Ectodermal cell (in vitro differentiated cells): ENCODE data around the gene CGREF1.
"Not testable (repeated sequence)": the region's sequence is repeated elsewhere in the genome, so short reads cannot be mapped to it uniquely, and the experiment has no call there.

ENCODE experiments used
- H3K27ac ChIP-seq: 2 replicates; pipeline ENCODE4 v1.7.0; 2013; ENCODE audit warnings: mild to moderate bottlenecking, low read depth, low read length; ENCODE audit not compliant: insufficient read depth, poor library complexity, severe bottlenecking
- H3K27me3 ChIP-seq: 2 replicates; pipeline ENCODE4 v1.7.0; 2013; ENCODE audit warnings: mild to moderate bottlenecking, low read length; ENCODE audit not compliant: insufficient read depth, control insufficient read depth, poor library complexity, severe bottlenecking
- H3K36me3 ChIP-seq: one replicate; pipeline ENCODE4 v1.7.0; 2013; ENCODE audit warnings: low read length; ENCODE audit not compliant: control insufficient read depth, insufficient read depth
- H3K4me1 ChIP-seq: one replicate; pipeline ENCODE4 v1.7.0; 2013; ENCODE audit warnings: low read length; ENCODE audit not compliant: control insufficient read depth, insufficient read depth
- H3K4me3 ChIP-seq: 2 replicates; pipeline ENCODE4 v1.7.0; 2013; ENCODE audit warnings: low read depth, low read length, control low read depth; ENCODE audit not compliant: insufficient read depth
- H3K9me3 ChIP-seq: 2 replicates; pipeline ENCODE4 v1.7.0; 2013; ENCODE audit warnings: mild to moderate bottlenecking, low read length, moderate library complexity; ENCODE audit not compliant: control insufficient read depth
- WGBS, 2 experiments: methylation state at CpG; one replicate each; pipeline ENCODE4 v1.1.7; 2013; ENCODE audit warnings: missing lambda C conversion rate in 2 of 2; 5-methylcytosine and 5-hydroxymethylcytosine counted together

The CGREF1 gene

DNA sequence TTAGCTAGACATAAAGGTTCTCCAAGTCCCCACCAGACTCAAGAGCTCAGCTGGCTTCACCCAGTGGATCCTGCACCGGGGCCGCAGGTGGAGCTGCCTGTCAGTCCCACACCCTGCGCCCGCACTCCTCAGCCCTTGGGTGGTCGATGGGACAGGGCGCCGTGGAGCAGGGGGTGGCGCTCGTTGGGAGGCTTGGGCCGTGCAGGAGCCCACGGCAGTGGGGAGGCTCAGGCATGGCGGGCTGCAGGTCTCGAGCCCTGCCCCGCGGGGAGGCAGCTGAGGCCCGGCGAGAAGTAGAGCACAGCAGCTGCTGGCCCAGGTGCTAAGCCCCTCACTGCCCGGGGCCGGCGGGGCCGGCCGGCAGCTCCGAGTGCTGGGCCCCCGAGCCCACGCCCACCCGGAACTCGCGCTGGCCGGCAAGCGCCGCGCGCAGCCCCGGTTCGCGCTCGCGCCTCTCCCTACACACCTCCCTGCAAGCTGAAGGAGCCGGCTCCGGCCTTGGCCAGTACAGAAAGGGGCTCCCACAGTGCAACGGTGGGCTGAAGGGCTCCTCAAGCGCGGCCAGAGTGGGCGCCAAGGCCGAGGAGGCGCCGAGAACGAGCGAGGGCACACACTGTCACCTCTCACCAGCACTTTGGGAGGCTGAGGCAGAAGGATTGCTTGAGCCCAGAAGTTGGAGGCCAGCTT is 7.4 kb downstream of the CGREF1 start:
- 95 to 96% methylated on average over 49 of the region's 49 CpGs for WGBS, 2 experiments
- not testable (repeated sequence) for H3K27ac ChIP-seq, H3K4me1 ChIP-seq, H3K36me3 ChIP-seq, H3K9me3 ChIP-seq, H3K27me3 ChIP-seq, H3K4me3 ChIP-seq

DNA sequence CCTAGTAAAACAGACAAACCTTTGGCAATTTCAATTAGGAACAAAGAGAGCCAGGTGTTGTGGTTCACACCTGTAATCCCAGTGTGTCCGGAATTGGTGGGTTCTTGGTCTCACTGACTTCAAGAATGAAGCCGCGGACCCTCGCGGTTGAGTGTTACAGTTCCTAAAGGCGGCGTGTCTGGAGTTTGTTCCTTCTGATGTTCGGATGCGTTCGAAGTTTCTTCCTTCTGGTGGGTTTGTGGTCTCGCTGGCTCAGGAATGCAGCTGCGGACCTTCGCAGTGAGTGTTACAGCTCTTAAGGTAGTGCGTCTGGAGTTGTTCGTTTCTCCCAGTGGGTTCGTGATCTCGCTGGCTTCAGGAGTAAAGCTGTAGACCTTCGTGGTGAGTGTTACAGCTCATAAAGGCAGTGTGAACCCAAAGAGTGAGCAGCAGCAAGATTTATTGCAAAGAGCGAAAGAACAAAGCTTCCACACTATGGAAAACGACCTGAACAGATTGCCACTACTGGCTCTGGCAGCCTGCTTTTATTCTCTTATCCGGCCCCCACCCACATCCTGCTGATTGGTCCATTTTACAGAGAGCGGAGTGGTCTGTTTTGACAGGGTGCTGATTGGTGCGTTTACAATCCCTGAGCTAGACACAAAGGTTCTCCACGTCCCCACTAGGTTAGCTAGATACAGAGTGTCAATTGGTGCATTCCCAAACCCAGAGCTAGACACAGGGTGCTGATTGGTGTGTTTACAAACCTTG is 8.2 kb downstream of the CGREF1 start:
- not testable (repeated sequence) for H3K9me3 ChIP-seq
- 92 to 93% methylated on average over 24 of the region's 24 CpGs for WGBS, 2 experiments

DNA sequence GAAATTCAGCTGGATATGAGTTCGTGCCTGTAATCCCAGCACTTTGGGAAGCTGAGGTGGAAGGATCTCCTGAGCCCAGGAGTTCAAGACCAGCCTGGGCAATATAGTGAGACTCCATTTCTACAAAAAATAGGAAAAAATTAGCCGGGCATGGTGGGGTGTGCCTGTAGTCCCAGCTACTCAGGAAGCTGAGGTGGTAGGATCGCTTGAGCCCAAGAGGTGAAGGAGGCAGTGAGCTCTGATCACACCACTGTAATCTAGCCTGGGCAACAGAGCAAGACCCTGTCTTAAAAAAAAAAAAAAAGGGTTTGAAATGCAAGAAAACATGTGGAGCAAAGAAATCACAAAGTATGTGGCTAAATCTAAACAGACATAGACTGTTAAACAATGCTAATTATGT is 9.8 kb downstream of the CGREF1 start:
- H3K4me3 ChIP-seq = no peak overlapping the region
- H3K9me3 ChIP-seq = no peaks in the 10 kb centered on the region
- no peak overlapping the region for H3K27ac ChIP-seq
- no peaks in the 10 kb centered on the region for H3K4me1 ChIP-seq
- H3K27me3 ChIP-seq = no peaks in the 10 kb centered on the region
- H3K36me3 ChIP-seq = no peaks in the 10 kb centered on the region
- WGBS, 2 experiments = 89 to 96% methylated on average over 3 of the region's 3 CpGs

More for the DNA sequence above, 8.2 kb downstream of the CGREF1 start:
- H3K4me3 ChIP-seq, H3K27me3 ChIP-seq, H3K4me1 ChIP-seq, H3K27ac ChIP-seq, H3K36me3 ChIP-seq: not testable (repeated sequence)

DNA sequence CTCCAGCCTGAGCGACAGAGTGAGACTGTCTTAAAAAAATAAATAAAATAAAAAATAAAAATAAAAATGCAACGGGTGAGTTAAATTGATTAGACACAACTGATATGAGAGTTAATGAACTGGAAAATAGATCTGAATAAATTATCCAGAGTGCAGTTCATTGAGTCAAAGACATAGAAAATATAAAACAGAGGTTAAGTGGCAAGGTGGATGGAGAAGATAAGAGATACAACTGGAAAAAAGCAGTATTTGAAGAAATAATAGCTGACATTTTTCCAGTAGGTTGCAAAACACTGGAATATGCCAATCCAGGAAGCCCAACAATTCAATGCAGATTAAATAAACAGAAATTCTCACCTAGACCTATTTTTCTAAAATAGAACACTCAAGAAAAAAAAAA is 10.7 kb downstream of the CGREF1 start:
- no peaks in the 10 kb centered on the region for H3K27me3 ChIP-seq
- no peak overlapping the region for H3K27ac ChIP-seq
- no peaks in the 10 kb centered on the region for H3K4me1 ChIP-seq
- no peaks in the 10 kb centered on the region for H3K36me3 ChIP-seq
- no peaks in the 10 kb centered on the region for H3K9me3 ChIP-seq
- H3K4me3 ChIP-seq = no peak overlapping the region
- 80 to 85% methylated on average over 1 of the region's 2 CpGs for WGBS, 2 experiments

DNA sequence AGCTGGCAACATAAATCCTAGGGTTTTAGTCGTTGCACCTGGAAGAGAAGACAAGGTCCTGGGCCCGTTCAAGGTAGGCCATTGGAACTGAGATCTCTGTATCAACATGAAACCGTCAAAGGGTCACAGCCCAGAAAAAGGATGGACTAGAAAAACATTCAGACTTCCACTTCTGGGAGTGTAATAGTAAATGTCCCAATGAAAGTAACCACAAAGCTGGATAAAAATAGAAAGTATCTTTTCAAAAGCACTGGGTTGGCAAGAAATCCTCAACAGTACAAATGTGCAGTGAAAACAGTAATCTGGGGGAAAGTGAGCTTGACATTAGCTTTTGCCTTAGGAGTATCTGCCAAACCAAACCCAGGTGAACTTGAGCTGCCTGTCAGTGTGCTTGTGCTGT is 12.9 kb downstream of the CGREF1 start:
- Histone ChIP-seq H3K36me3 (no peaks in the 10 kb centered on the region), H3K4me1 (no peaks in the 10 kb centered on the region), H3K4me3 (no peak overlapping the region), H3K27me3 (no peaks in the 10 kb centered on the region), H3K9me3 (no peaks in the 10 kb centered on the region), H3K27ac (no peak overlapping the region)
- 90 to 95% methylated on average over 3 of the region's 3 CpGs for WGBS, 2 experiments

DNA sequence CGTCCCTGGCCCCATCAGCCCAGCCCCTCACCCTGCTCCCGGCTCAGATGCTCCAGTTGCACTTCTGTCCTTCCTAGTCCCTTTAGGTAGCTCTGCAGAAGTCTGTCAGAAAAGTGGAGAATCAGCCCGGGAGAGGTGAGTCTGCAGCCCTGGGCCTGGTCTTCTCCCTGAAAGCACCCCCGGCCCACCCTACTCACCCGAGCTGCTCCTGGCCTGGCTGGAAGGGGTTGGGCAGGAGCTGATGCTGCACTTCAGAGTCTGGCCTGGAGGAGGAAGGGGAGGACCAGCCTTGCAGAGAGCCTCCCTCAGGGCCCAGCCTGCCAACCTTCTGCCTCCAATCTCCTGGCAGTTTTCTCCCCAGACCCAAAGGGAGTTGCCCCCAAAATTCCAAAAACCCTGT is 16.6 kb downstream of the CGREF1 start:
- no peak overlapping the region for H3K27ac ChIP-seq
- peaks cover 5% of the 10 kb centered on the region for H3K4me1 ChIP-seq
- no peaks in the 10 kb centered on the region for H3K36me3 ChIP-seq
- H3K9me3 ChIP-seq = no peaks in the 10 kb centered on the region
- H3K27me3 ChIP-seq = no peaks in the 10 kb centered on the region
- no peak overlapping the region for H3K4me3 ChIP-seq
- 84 to 91% methylated on average over 5 of the region's 5 CpGs for WGBS, 2 experiments

DNA sequence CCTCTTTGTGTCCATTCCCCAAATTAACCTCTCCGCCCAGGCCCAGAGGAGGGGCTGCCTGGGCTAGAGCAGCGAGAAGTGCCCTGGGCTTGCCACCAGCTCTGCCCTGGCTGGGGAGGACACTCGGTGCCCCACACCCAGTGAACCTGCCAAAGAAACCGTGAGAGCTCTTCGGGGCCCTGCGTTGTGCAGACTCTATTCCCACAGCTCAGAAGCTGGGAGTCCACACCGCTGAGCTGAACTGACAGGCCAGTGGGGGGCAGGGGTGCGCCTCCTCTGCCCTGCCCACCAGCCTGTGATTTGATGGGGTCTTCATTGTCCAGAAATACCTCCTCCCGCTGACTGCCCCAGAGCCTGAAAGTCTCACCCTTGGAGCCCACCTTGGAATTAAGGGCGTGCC is 18.9 kb downstream of the CGREF1 start:
- Histone ChIP-seq H3K27me3 (no peaks in the 10 kb centered on the region), H3K9me3 (no peaks in the 10 kb centered on the region), H3K4me3 (no peak overlapping the region), H3K4me1 (peaks cover 5% of the 10 kb centered on the region), H3K36me3 (no peaks in the 10 kb centered on the region), H3K27ac (no peak overlapping the region)
- WGBS, 2 experiments = 86 to 92% methylated on average over 10 of the region's 10 CpGs

DNA sequence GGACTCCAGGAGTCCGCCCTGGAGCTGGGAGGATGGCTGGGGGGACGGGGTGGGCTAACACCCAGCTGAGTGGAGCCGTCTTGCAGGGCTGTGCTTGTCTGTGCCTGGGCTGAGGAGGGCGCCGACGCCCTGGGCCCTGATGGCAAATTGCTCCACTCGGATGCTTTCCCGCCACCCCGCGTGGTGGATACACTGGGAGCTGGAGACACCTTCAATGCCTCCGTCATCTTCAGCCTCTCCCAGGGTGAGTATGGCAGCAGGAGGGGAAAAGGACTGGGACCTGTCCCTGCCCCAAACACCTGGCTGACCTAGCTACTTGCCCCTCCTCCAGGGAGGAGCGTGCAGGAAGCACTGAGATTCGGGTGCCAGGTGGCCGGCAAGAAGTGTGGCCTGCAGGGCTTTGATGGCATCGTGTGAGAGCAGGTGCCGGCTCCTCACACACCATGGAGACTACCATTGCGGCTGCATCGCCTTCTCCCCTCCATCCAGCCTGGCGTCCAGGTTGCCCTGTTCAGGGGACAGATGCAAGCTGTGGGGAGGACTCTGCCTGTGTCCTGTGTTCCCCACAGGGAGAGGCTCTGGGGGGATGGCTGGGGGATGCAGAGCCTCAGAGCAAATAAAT is 19.5 kb downstream of the CGREF1 start:
- Histone ChIP-seq H3K4me3 (no peak overlapping the region), H3K4me1 (peaks cover 5% of the 10 kb centered on the region), H3K36me3 (no peaks in the 10 kb centered on the region), H3K27ac (no peak overlapping the region), H3K9me3 (no peaks in the 10 kb centered on the region), H3K27me3 (no peaks in the 10 kb centered on the region)
- 93 to 95% methylated on average over 19 of the region's 19 CpGs for WGBS, 2 experiments

DNA sequence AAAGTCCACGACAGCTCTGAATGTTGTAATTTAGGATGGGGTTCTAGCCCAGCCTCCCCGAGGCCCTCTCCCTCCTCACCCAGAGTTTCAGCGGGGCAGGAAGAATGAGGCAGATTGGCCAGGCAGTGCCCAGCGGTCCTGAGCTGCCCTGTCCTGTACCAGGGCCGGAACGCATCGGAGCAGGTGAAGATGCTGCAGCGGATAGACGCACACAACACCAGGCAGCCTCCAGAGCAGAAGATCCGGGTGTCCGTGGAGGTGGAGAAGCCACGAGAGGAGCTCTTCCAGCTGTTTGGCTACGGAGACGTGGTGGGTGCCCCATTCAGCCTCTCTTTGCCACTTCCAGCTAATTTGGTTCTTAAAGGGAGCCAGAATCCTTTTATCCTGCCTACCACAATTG is 21.6 kb downstream of the CGREF1 start:
- no peaks in the 10 kb centered on the region for H3K27me3 ChIP-seq
- H3K4me1 ChIP-seq = peaks cover 5% of the 10 kb centered on the region
- H3K27ac ChIP-seq = no peak overlapping the region
- H3K4me3 ChIP-seq = no peak overlapping the region
- H3K36me3 ChIP-seq = no peaks in the 10 kb centered on the region
- H3K9me3 ChIP-seq = no peaks in the 10 kb centered on the region
- WGBS, 2 experiments = 93% methylated on average over 14 of the region's 14 CpGs

DNA sequence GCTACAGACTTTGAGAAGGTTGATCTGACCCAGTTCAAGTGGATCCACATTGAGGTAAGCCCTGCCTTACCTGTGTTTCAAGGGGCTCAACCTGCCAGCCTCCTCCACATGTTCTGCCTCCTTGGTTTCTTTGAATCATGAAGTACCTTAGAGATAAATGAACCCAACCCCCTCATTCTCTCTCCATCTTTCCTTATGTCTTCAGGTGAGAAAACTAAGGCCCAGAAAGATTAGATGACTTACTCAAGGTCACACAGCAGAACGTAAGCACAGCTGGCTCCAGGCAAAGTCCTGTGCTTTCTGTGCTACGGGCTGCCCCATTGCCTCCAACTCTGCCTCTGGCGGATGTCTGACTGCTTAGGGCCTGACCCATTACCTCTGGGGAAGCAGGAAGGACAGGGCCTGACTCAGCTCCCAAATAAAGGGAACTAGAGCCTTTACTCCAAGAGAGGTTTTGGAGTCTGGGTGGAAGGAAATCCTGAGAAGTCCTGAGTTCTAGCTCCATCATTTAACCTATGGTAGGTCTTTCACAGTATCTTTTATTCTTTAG is 22.1 kb downstream of the CGREF1 start:
- no peaks in the 10 kb centered on the region for H3K9me3 ChIP-seq
- H3K36me3 ChIP-seq = no peaks in the 10 kb centered on the region
- no peaks in the 10 kb centered on the region for H3K27me3 ChIP-seq
- peaks cover 5% of the 10 kb centered on the region for H3K4me1 ChIP-seq
- no peak overlapping the region for H3K4me3 ChIP-seq
- 86 to 89% methylated on average over 3 of the region's 3 CpGs for WGBS, 2 experiments
- H3K27ac ChIP-seq = no peak overlapping the region
